GM12878 (cell line): ENCODE results near the gene IGSF6.

Experiments
- ATF2 ChIP-seq: IDR thresholded peaks from 2 replicates; pipeline ENCODE4 v1.6.1; 2012; ENCODE audit warnings: low read length, inconsistent platforms
- CBFB ChIP-seq: IDR thresholded peaks from 2 replicates; pipeline ENCODE4 v1.6.1; 2016; ENCODE audit warnings: antibody characterized with exemption, low read depth
- CBX3 ChIP-seq: fragments of 200-600 bp; sonication (generic); IDR thresholded peaks from 2 replicates; pipeline ENCODE4 v1.6.1; 2016; ENCODE audit warnings: low read depth, borderline replicate concordance
- CTCF ChIP-seq, 3 experiments: IDR thresholded peaks in 2 of 3; conservative IDR thresholded peaks in 1 of 3; 2 replicates each; pipeline ENCODE4 v1.5.1; 2011; ENCODE audit warnings: low read depth in 3 of 3, low read length in 3 of 3, mild to moderate bottlenecking in 3 of 3, control low read depth in 2 of 3, moderate library complexity in 2 of 3, inconsistent platforms in 1 of 3, mixed read lengths in 1 of 3; ENCODE audit not compliant: control insufficient read depth in 2 of 3, insufficient read depth in 1 of 3; ENCODE audit errors: extremely low read depth in 1 of 3
- EP300 ChIP-seq, 2 experiments: fragments of 150-350 bp in 1 of 2; IDR thresholded peaks; 2 replicates each; pipeline ENCODE4 v1.6.1; 2011 to 2012; ENCODE audit warnings: low read depth in 2 of 2, low read length in 2 of 2, borderline replicate concordance in 1 of 2, improper control_type of control experiment in 1 of 2, inconsistent platforms in 1 of 2; ENCODE audit not compliant: control insufficient read depth in 1 of 2
- EZH2 ChIP-seq: IDR thresholded peaks from 2 replicates; pipeline ENCODE4 v1.6.1; 2012; ENCODE audit warnings: low read depth, mild to moderate bottlenecking, control low read depth, inconsistent platforms, low read length, borderline replicate concordance; ENCODE audit not compliant: control insufficient read depth
- FOXK2 ChIP-seq: fragments of 450-650 bp; IDR thresholded peaks from 2 replicates; pipeline ENCODE4 v1.6.1; 2017; ENCODE audit warnings: mild to moderate bottlenecking, moderate library complexity
- GATAD2B ChIP-seq: fragments of 450-650 bp; conservative IDR thresholded peaks from 2 replicates; pipeline ENCODE4 v1.6.1; 2017; ENCODE audit warnings: low read depth, mild to moderate bottlenecking, moderate library complexity
- MTA3 ChIP-seq: IDR thresholded peaks from 2 replicates; pipeline ENCODE4 v1.6.1; 2012; ENCODE audit warnings: low read length, inconsistent platforms, borderline replicate concordance
- MYC ChIP-seq: IDR thresholded peaks from 2 replicates; pipeline ENCODE4 v1.6.1; 2011; ENCODE audit warnings: mild to moderate bottlenecking, low read length, moderate library complexity, inconsistent platforms; ENCODE audit not compliant: insufficient read depth, insufficient replicate concordance, insufficient read length, severe bottlenecking
- POLR2A ChIP-seq: IDR thresholded peaks from 2 replicates; pipeline ENCODE4 v1.6.1; 2011; ENCODE audit warnings: low read depth, mild to moderate bottlenecking, low read length
- POLR2AphosphoS5 ChIP-seq: IDR thresholded peaks from 2 replicates; pipeline ENCODE4 v1.6.1; 2011; ENCODE audit warnings: mild to moderate bottlenecking, low read length, inconsistent platforms
- RB1 ChIP-seq: fragments of 450-650 bp; formaldehyde crosslinking; IDR thresholded peaks from 2 replicates; pipeline ENCODE4 v1.6.1; 2017; ENCODE audit warnings: mild to moderate bottlenecking, borderline replicate concordance
- ZNF274 ChIP-seq: IDR thresholded peaks from one replicate; pipeline ENCODE4 v1.8.0; 2011; ENCODE audit not compliant: insufficient read length, insufficient read depth

- TF ChIP-seq CBX3: no peak
- no peak for TF ChIP-seq MYC
- TF ChIP-seq EP300 (IDR thresholded peaks at IDR 0.05; ENCODE audit: borderline replicate concordance in 1 of 2, control insufficient read depth in 1 of 2, low read depth in 2 of 2, low read length in 2 of 2): no peak
- no peak for TF ChIP-seq EZH2
- no peak for TF ChIP-seq CTCF (IDR thresholded peaks at IDR 0.05 in 2 of 3, conservative IDR thresholded peaks at IDR 0.05 in 1 of 3; ENCODE audit: control insufficient read depth in 2 of 3, extremely low read depth in 1 of 3, insufficient read depth in 1 of 3, low read depth in 3 of 3, low read length in 3 of 3)
- no peak for TF ChIP-seq ZNF274
- no peak for TF ChIP-seq RB1
- TF ChIP-seq MTA3: no peak
- no peak for TF ChIP-seq CBFB
- TF ChIP-seq POLR2A: no peak
- no peak for TF ChIP-seq GATAD2B
- no peak for TF ChIP-seq ATF2
- no peak for TF ChIP-seq POLR2AphosphoS5
- TF ChIP-seq FOXK2: no peak
Measured at GRCh38 chr16:21641916-21642315, 10.5 kb downstream of the IGSF6 start.
